OCI-M2 (cell line): Measurements from ENCODE around the gene DNMT3A.
"Not testable (repeated sequence)": the region's sequence is repeated elsewhere in the genome, so short reads cannot be mapped to it uniquely, and the experiment has no call there.

ENCODE experiments used
- DNase-seq: peaks from one replicate; lab custom pipeline; 2025; ENCODE audit not compliant: unreplicated experiment; lab: John Stamatoyannopoulos, UW

Gene DNMT3A

DNA sequence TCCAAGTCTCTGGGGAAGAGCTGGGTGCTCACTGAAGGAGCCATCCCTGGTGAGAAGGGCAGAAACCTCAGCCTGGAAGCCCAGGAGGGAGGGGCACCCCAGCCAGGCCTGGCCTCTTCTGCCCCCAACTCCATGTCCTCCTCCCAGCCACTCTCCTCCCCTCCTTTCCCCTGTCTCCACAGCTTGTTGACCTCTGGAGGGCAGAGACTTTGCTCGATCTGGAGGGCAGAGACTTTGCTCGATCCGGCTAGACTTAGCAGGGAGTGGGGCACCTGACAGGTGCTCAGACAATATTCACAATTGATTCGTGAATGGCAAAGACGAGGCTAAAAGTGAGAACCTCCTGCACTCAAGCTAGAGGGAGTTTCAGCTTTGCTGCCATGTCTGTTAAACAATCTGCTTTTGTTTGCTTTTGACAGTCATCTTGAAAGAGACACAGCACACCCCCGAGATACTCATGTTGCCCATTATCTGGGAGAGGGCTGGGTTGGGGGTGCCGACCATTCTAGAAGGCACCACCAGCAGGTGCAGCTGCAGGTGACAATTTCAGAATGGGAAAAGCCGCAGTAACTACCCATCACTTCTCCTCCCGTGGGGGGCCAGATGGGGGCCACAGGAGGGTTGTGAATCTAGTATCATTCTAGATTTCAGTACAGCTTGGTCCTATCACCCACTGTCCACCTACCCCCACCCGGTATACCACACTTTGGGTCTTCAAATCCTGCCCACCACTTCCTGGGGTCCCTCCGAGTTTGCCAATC lies 54.8 kb downstream of the DNMT3A start:
- no peak for DNase-seq

DNA sequence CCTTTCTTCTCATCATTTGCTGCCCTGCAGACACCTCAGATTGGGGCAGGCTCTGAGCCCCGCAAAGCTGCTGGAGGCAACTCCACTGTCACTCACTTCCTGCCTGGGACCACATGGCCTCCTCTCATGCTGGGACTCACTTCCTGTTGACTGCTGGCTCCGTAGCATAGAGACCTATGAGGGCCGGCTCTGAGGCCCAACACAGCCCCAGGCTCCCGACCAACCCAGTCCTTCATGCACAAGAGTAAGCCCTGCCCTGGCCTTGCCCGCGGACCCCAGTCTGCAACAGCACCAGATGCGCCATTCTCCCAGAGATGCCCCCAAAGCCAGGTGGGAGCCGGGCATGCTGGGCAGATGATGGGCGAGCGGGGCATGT lies 55.7 kb downstream of the DNMT3A start:
- no peak for DNase-seq

DNA sequence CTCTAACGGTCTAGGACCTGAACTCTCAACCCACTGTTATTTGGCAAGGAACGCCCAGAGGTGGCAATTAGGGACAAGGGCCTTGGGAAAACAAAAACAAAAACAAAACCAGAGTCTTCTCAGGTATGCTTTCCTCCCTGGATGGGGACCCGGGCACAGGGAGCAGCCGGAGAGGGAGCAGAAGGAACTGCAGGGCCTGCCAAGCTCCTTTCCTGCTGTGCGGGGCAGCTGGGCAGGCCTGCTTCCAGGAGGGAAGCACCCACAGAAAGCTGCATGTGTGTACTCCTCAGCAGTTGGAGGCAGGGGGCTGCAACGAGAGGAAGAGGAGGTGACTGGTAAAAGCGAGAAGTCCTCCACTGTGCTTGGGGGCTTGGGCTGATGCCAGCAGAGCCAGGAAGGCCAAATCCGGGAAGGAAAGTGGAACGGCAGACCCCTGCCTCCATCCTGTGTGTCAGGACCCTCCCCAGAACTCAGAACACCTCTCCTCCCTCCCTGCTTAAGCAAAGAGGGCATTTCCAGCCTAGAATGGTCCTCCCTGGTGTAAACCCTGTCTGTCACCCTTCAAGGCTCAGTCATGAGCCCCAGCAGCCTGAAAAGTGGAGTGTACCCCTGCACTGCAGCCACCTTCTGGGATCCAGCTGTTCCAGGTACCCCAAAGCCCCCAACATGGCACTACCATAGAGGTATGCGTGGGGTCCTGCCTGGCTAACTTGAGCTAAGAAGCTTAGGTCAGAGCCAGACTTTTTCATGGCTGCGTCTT lies 56.3 kb downstream of the DNMT3A start:
- DNase-seq = no peak

DNA sequence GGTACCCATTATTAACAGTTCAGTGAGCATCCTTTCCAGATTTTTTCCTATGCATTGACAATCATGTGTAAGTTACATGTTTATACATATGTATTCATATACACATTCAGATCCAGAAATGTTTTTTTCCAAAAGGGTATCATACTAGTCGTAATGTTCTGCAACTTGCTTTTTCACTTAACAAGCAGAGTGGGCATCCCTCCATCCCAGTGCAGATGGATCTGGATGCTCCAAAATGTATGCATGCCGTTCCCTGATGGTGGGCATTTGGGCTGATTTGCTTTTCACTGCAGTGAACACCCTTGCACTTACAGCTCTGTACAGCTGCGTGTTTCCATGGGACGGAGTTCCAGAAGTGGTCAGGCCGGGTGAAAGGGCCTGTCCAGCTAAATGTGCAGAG lies 57.0 kb downstream of the DNMT3A start:
- DNase-seq = no peak

DNA sequence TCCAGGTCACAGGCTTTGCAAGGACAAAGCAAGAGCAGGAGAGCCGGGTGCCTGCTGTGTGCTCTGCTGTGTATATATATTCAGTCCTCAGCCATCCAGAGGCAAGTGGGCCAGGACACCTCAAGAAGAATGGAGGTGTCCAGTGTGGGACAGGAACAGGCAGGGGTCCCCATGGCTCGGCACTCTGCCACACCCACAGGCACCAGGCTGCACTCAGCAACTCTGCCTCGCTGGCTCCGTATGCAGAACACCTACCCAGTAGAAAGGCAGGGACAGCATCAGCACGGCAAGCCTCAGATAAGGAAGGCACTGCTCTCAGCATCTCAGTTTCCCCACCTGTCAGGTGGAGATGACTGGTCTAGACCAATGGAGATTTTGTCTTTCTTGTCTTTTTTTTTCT lies 57.8 kb downstream of the DNMT3A start:
- DNase-seq = no peak

DNA sequence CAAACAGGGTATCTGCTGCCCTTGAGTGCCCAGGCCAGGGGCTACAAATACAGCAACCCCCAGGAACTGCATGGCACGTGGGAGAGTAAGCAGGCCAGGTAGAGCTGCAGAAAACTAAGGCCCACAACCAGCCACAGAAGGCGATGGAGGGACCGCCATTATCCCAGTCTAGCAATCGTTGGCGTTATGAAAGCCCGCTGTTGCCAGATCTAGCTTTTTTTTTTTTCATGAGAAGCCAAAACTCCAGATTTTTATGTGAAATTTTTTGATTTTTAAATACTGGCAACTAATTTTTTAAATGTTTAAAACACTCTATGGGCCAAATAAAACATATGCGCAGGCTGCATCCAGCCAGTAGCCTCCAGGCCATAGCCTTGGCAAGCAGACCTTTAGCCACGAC lies 59.8 kb downstream of the DNMT3A start:
- no peak for DNase-seq

DNA sequence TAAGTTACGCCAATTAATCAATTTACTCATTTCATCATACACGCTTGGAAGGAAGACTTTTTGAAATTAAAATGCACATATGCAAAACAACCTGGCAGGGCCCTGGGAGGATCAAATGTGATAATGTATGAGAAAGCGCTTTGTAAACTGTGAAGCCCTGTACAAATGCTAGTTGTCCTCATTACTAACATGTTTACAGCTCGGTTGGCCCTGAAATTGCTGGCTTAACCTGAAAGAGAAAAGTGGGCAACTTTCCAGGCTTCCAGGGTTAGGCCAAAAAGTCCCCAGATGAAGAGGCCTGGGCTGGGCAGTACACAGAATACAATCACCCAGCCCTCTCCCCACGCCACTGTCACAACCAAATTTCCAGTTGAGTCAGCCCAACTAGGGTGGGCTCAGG lies 60.2 kb downstream of the DNMT3A start:
- no peak for DNase-seq

DNA sequence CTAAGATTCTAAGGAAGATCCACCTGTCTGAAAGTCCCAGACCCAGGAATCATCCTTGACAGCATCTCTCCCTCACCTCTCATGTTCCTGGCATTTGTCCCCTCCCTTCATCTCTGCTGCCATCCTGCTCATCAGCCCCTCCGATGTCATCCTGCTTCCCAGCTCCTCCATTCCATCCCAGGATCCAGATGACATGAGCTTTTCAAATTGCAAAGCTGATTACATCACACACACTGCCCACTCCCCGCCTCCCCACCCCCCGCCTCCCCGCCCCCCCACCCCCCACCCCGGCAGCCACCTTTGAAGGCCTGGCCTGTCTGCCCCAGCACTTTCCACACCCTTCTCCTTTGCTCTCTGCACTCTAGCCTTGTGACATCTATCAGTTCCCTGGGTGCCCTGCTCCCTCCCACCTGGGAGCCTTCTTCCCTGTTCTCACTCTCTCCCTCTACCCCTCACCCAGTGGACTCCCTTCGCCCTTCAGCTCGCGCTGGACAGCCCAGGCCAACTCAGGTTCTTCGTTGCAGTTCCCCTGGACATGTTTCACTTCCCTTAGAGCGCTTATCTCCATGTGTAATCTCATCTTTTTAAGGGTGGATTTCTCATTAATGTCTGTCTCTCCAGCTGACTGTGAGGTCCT lies 61.6 kb downstream of the DNMT3A start:
- DNase-seq = no peak

DNA sequence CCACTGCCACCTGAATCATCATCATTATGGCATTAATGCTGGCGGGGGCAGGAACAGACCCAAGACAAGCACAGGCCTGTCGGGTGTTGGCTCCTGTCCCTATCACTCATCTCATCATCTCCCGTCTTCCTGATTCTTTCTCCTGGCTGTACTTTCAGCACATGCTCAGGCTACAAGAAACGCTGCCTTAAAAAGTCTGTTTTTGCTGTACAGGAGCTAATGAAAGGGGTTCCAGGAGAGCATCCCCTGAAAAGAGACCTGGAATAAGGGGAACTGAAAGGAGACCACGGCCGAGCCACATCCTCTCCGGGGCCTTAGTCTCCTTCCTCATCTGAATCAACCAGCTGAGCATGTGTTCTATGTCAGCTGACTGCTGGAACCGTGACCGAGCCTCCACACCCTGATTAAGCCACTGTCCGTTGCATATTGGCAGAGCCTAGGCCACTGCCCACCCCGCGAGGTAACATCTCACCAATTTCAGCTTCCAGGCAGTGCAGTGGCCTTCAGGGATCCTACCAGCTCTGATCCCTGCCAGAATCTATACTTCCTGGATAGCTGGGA lies 62.6 kb downstream of the DNMT3A start:
- DNase-seq = no peak

DNA sequence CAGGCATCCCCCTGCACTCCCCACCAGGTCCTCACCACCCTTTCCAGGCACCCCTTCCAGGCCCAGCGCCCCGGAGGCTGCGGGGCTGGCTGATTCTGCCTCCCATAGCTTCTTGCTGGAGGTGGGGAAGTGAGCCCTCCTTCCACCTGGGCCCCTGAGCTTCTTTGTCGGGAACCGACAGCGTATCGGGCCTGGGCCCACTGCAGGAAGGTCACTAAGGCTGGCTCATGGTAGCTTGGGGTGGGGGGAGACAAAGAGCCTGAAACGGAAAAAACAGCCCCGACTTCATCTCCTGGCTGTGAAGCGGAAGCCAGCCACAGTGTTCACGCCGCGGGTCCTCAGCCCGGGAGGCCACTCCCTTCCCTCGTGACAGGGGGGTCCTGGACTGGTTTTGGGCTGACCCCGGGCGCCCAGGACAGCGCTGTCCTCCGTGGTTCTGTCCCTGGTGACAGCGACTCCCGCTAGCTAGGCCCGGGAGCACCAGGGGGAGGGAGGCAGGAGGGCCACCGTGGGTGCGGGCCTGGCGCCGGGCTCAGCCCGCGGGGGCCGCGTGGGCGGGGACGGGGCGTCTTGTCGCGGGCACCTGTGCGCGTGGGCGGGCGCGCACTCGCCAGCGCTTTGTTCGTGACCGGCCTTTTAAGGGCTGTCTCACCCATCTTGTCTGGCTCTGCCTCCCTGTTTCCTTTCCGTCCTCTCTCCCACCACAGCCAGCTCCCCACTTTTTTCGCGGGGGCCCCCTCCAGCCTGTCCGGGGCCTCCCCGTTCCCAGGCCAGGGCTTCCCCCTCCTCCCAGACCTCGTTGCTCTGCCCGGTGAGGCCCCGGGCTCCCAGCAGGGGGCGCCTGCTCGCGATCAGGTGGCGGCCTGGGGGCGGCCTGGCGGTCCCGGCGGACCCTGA lies 64.9 kb downstream of the DNMT3A start:
- no peak for DNase-seq

DNA sequence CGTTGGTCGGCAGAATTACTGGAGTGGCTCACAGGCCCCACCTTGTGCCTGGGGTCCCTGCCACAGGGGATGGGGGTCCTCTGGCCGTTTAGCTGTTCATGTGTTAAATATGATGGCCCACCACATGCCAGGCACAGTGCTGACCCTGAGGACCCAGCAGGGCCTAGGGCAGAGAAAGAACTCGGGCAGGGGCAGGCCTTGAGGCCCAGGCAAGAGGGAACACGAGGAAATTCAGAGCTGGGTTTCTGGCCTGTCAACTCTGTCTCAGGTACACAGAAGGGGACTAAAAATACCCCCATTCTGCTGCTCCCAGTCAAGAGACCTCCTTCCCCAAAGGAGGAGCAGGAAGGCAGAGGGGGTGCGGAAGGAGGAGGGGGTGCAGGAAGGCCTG lies 66.2 kb downstream of the DNMT3A start:
- DNase-seq = no peak

DNA sequence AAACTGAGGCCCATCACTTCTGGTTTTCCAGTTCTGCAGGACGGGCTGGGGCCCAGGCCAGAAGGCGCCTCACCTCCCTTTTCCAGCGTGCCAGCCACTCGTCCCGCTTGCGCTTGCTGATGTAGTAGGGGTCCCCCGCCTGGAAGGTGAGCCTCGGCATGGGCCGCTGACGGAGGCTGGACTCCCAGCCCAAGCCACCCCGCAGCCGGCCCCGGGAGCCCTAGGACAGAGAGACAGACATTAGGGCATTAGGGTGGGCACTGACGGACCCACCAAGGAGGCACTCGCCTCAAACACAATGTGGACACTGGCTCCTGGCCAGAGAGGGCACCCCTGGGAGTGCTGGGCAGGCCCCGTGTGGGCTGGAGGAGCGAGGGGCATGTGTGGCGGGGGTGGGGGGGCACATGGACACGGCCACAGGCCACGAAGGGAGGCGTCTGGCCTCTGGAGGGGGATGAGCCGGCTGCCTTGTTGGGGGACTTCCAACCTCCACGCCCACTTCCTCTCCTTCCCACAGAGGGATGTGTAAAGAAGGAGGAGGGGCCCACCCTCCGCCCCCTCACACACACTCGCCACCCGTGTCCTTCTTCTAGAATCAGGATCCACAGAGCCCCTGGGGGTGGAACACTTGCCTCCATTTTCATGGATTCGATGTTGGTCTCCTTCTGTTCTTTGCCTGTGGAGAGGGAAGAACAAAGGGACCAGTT lies 66.7 kb downstream of the DNMT3A start:
- no peak for DNase-seq

DNA sequence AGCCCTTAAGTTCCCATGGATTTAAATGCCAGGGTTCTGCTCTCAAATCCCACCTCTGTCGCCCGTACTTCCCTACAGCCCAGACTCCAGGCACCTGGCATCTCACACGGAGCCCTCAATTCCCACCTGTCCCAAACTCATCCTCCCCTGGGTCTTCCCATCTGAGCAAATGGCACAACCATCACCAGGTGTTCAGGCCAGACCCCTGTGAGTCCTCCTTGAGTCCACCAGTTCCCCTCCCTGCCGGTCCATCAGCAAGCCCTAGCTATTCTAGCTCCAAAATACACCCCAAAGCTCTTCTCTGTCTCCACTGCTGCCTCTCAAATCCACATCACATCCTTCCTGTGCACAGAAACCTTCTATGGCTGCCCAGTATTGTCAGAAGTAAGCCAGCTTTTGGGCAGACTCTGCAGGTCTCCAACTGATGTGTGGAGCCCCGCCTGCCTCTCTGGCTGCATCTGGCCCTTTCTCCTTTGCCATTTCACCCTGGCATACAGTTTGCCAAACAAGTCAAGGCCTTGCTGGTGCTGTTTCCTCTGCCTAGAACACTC lies 67.7 kb downstream of the DNMT3A start:
- no peak for DNase-seq

DNA sequence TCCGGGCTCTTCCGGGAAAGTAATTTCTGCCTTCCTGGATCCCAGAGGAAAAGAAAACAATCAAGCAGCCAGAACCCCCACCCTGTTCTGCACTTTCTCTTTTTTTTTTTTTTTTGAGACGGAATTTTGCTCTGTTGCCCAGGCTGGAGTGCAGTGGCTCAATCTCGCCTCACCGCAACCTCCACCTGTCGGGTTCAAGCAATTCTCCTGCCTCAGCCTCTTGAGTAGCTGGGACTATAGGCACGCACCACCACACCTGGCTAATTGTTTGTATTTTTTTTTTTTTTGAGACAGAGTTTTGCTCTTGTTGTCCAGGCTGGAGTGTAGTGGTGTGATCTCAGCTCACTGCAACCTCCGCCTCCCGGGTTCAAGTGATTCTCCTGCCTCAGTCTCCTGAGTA lies 69.0 kb downstream of the DNMT3A start:
- not testable (repeated sequence) for DNase-seq

DNA sequence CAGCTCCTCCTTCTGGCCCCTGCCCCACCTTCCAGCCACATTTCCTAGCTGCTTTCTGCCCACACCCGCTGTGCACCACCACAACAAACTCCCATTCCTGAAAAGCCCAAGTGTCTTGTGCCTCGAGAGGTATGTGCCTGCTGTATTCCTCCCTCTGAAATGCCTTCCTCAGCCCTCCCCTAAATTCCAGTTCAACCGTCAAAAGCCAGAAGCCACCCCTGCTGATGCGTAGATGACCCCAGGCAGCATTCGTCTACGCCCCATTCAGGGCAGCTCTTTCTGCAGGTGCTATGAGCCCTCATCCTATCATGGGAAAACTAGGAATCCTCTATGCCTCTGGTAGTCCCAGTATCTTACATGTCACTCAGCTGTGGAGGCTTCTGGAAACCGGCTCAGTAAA lies 71.7 kb downstream of the DNMT3A start:
- DNase-seq = no peak

DNA sequence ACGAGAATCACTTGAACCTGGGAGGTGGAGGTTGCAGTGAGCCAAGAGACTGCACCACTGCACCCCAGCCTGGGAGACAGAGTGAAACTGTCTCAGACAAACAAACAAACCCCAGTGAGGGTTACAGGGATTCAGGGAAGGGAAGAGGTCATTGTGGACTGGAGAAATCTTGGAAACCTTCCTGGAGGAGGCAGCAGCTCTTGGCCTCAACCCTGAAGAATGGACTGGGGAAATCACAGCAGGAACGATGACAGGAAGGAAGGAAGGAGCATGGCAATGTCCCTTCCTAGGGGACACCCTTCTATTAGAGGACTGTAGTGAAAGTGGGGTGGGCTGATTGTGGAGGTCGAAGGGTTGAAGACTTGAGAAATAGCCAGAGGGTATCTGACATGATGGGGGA lies 72.5 kb downstream of the DNMT3A start:
- no peak for DNase-seq

DNA sequence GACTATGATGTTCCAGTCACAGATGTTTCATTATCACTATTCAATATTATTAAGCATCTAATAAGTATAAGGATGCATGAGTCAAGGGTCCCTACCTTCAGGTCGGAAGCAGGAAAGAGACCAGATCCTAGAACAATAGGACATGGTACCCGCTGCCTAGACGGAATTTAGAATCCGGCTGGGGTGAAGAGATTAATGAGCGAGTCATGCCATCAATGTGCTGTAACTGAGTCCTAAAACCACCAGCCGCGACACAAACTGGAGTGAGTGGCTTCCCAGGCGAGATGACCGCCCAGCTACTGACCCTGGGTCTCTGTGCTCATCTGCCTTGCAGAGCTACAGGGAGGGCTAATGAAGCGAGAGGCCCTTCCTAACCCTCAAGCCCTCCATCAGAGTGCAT lies 73.6 kb downstream of the DNMT3A start:
- DNase-seq = no peak

DNA sequence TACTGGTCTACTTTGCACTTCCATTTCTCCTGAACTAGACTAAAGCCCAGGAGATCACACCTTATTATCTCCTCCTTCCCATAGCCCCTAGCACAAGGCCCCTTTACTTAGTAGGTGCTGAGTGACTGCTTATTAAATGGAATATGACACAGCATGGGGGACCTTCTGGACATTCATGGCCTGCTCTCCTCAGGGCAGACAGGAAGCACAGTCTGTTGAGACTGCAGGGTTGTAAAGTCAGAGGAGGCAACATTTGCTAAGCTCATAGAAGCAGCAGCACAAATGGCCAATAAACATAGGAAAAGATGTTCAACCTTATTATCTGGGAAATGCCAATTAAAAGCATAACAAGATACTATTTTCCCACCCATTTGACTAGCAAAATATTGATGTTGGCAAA lies 75.3 kb downstream of the DNMT3A start:
- DNase-seq = no peak

DNA sequence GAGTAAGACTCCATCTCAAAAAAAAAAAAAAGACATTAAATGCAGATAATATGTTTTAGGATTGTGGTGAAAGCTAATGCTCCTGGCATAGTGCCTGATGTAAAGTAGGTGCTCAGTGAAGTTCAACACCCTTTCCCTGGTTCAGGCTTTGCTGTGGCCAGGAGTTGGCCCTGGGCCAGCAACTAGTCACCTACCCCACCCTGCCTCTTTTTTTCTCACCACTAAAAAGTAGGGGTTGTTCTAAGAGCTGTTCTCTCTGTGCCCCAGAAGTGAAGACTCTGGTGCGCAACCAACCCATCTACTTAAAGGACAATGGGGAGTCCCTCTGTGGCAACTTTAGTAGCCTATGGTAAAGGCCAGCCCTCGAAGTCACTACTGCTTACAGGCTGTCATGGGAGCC lies 75.9 kb downstream of the DNMT3A start:
- no peak for DNase-seq

DNA sequence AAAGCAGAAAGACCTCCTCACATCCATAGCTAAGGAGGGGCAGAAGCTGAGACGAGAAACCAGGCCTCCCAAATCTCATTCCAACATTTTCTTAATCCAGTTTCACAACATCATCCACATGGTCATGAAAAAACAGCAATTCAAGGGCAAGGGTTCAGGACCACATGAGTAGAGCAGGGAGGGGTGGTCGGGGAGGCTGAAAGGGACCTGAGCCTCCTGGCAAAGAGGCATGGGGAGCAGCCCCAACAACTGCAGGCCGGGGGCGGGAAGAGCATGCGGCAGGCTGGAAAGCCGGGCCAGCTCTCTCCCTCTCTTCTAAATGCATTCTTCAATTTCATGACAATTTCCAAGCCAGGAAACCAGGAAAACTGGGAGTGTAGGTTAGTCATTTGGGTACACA lies 76.7 kb downstream of the DNMT3A start:
- no peak for DNase-seq
